ENCODE results near the gene DEPDC1B. TPM values are rescaled to one million over a fixed set of nuclear protein-coding genes. Genes with fewer than 3 reads are reported as not detected.
A peak's percentile ranks its signal among the peaks of the same experiment; 100 is the strongest.

The DEPDC1B gene
- total and polyA plus RNA-seq, 2 of the 4 experiments (the other 2 are of a cell fraction), result 4.4 to 9.3 TPM

- no CpG with 5 or more reads among the region's 1 CpG for WGBS, 2 experiments (ENCODE audit: extremely low coverage in 2 of 2, insufficient read length in 1 of 2)
- dilution Hi-C loops (cut with HindIII; ENCODE audit: low sequenced_read_pairs, unreplicated experiment) (no loop called here), intact Hi-C loops (cut with micrococcal nuclease) (no loop called here), in situ Hi-C loops (cut with MboI; ENCODE audit: low sequenced_read_pairs) (no loop called here)
- H3K9me3 ChIP-seq (ENCODE audit: control insufficient read depth, insufficient read depth, low read length), result no peaks in the 10 kb centered on the region
- no peaks in the 10 kb centered on the region for H3K79me1 ChIP-seq (ENCODE audit: low read depth in 1 of 2, low read length in 2 of 2)
- no peaks in the 10 kb centered on the region for H3K27me3 ChIP-seq (ENCODE audit: control insufficient read depth, insufficient read depth, low read length)
- H4K91ac ChIP-seq (ENCODE audit: insufficient read depth, low read depth, low read length), result no peak overlapping the region
- no peak overlapping the region for H2BK120ac ChIP-seq (ENCODE audit: low read depth, low read length)
- H3K4me1 ChIP-seq (ENCODE audit: control insufficient read depth, insufficient read depth, low read length), result no peaks in the 10 kb centered on the region
- BruUV-seq (replicated peaks), result no TSS peak
- H2AK5ac ChIP-seq (ENCODE audit: low read depth, low read length), result no peak overlapping the region
- H3K36me3 ChIP-seq (ENCODE audit: control insufficient read depth, insufficient read depth, low read length), result no peaks in the 10 kb centered on the region
- H2BK20ac ChIP-seq (ENCODE audit: low read depth, low read length), result no peak overlapping the region
- H3K27ac ChIP-seq (ENCODE audit: insufficient read depth, low read length), result no peak overlapping the region
- no peak overlapping the region for H2AFZ ChIP-seq (replicated peaks; ENCODE audit: low read length, poor library complexity)
- H3K4me2 ChIP-seq (ENCODE audit: low read depth, low read length), result no peak overlapping the region
- H3K4ac ChIP-seq (ENCODE audit: low read depth, low read length), result no peak overlapping the region
- H3K18ac ChIP-seq (ENCODE audit: low read depth, low read length), result no peak overlapping the region
- H4K5ac ChIP-seq (ENCODE audit: low read depth, low read length), result no peak overlapping the region
- H4K8ac ChIP-seq (ENCODE audit: low read depth in 2 of 2, low read length in 2 of 2), result no peak overlapping the region
- no peak overlapping the region for H3K23ac ChIP-seq (ENCODE audit: low read depth, low read length)
- no peak overlapping the region for H3K4me3 ChIP-seq (ENCODE audit: insufficient read depth, low read depth, low read length)
- no peaks in the 10 kb centered on the region for H3K9me1 ChIP-seq (ENCODE audit: insufficient read depth, low read length)
- no peak overlapping the region for H2BK5ac ChIP-seq (ENCODE audit: low read depth, low read length, poor library complexity, severe bottlenecking)
- POLR2A ChIA-PET (ENCODE audit: unreplicated experiment), result no interaction called here
- no peak for TF ChIP-seq CEBPB (IDR thresholded peaks at IDR 0.05; ENCODE audit: low read depth, low read length)
- no peak for TF ChIP-seq FOS (IDR thresholded peaks at IDR 0.05; ENCODE audit: low read depth, low read length)
- TF ChIP-seq NFE2L2 (IDR thresholded peaks at IDR 0.05; ENCODE audit: low read depth, low read length), result no peak
- no peak for TF ChIP-seq MAFK (IDR thresholded peaks at IDR 0.05; ENCODE audit: low read depth, low read length)
- no peak for TF ChIP-seq RFX5 (IDR thresholded peaks at IDR 0.05; ENCODE audit: low read depth, low read length)
- no peak for TF ChIP-seq CTCF (conservative IDR thresholded peaks at IDR 0.05; ENCODE audit: low read depth, low read length)
- no peak for TF ChIP-seq CHD1 (IDR thresholded peaks at IDR 0.05; ENCODE audit: low read depth, low read length)
- no peak for TF ChIP-seq USF2 (IDR thresholded peaks at IDR 0.05; ENCODE audit: low read depth, low read length)
- no peak for TF ChIP-seq POLR2A (IDR thresholded peaks at IDR 0.05; ENCODE audit: low read depth, low read length)
- no peak for TF ChIP-seq RCOR1 (IDR thresholded peaks at IDR 0.05; ENCODE audit: insufficient replicate concordance, low read length)
- no peak for TF ChIP-seq BHLHE40 (IDR thresholded peaks at IDR 0.05; ENCODE audit: low read depth, low read length)
- TF ChIP-seq RAD21 (IDR thresholded peaks at IDR 0.05; ENCODE audit: low read length), result no peak
- no peak for TF ChIP-seq SMC3 (IDR thresholded peaks at IDR 0.05; ENCODE audit: low read depth, low read length)
- no peak for TF ChIP-seq MXI1 (IDR thresholded peaks at IDR 0.05; ENCODE audit: borderline replicate concordance, low read depth, low read length)
- no peak for TF ChIP-seq MAZ (IDR thresholded peaks at IDR 0.05; ENCODE audit: borderline replicate concordance, low read depth, low read length)
- TF ChIP-seq, protein P1, sequence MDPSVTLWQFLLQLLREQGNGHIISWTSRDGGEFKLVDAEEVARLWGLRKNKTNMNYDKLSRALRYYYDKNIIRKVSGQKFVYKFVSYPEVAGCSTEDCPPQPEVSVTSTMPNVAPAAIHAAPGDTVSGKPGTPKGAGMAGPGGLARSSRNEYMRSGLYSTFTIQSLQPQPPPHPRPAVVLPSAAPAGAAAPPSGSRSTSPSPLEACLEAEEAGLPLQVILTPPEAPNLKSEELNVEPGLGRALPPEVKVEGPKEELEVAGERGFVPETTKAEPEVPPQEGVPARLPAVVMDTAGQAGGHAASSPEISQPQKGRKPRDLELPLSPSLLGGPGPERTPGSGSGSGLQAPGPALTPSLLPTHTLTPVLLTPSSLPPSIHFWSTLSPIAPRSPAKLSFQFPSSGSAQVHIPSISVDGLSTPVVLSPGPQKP (IDR thresholded peaks at IDR 0.05; ENCODE audit: borderline replicate concordance, low read depth, low read length), result no peak
- H3K56ac ChIP-seq (ENCODE audit: extremely low read depth, insufficient read depth, low read length), result no peak overlapping the region
- no peak overlapping the region for H2AK9ac ChIP-seq (replicated peaks; ENCODE audit: low read depth, low read length, poor library complexity)
- H2BK15ac ChIP-seq (ENCODE audit: low read depth, low read length), result no peak overlapping the region
- CTCF ChIA-PET, result no interaction called here
- ATAC-seq (ENCODE audit: low read depth), result no peak
- peak; percentile 42 for DNase-seq
- no peak overlapping the region for H3K14ac ChIP-seq (replicated peaks; ENCODE audit: low read depth, low read length)
- no peak overlapping the region for H3K9ac ChIP-seq (ENCODE audit: low read depth, low read length)
- no peaks in the 10 kb centered on the region for H4K20me1 ChIP-seq (ENCODE audit: insufficient read depth, low read length)
Observed at GRCh38 chr5:60577116-60577515, 122.8 kb downstream of the DEPDC1B start.

Data from IMR-90 (cell line).